Ishikawa (cell line): ENCODE data around the gene COP1.

Source experiments
- CEBPB ChIP-seq: IDR thresholded peaks from 2 replicates; pipeline ENCODE4 v1.6.1; 2012
- CREB1 ChIP-seq: IDR thresholded peaks from 2 replicates; pipeline ENCODE4 v1.6.1; 2012; ENCODE audit warnings: low read depth
- EGR1 ChIP-seq: IDR thresholded peaks from 2 replicates; pipeline ENCODE4 v1.6.1; 2012
- EP300 ChIP-seq: IDR thresholded peaks from 2 replicates; pipeline ENCODE4 v1.6.1; 2012; ENCODE audit warnings: borderline replicate concordance
- FOXM1 ChIP-seq: IDR thresholded peaks from 2 replicates; pipeline ENCODE4 v1.6.1; 2012; ENCODE audit warnings: low read depth, borderline replicate concordance
- MAX ChIP-seq: IDR thresholded peaks from 2 replicates; pipeline ENCODE4 v1.6.1; 2012
- NFIC ChIP-seq: IDR thresholded peaks from 2 replicates; pipeline ENCODE4 v1.6.1; 2012
- RAD21 ChIP-seq: IDR thresholded peaks from 2 replicates; pipeline ENCODE4 v1.6.1; 2012; ENCODE audit warnings: low read depth
- REST ChIP-seq: IDR thresholded peaks from 2 replicates; pipeline ENCODE4 v1.6.1; 2012; ENCODE audit warnings: low read depth, mild to moderate bottlenecking
- TAF1 ChIP-seq: IDR thresholded peaks from 2 replicates; pipeline ENCODE4 v1.6.1; 2012; ENCODE audit warnings: low read depth, mild to moderate bottlenecking
- TCF12 ChIP-seq: IDR thresholded peaks from 2 replicates; pipeline ENCODE4 v1.6.1; 2012; ENCODE audit warnings: low read depth
- TEAD4 ChIP-seq: IDR thresholded peaks from 2 replicates; pipeline ENCODE4 v1.6.1; 2012
- USF1 ChIP-seq: IDR thresholded peaks from 2 replicates; pipeline ENCODE4 v1.6.1; 2012
- YY1 ChIP-seq: IDR thresholded peaks from 2 replicates; pipeline ENCODE4 v1.6.1; 2012; ENCODE audit warnings: low read depth
- ZBTB7A ChIP-seq: IDR thresholded peaks from 2 replicates; pipeline ENCODE4 v1.6.1; 2012; ENCODE audit warnings: low read depth

Gene COP1

DNA sequence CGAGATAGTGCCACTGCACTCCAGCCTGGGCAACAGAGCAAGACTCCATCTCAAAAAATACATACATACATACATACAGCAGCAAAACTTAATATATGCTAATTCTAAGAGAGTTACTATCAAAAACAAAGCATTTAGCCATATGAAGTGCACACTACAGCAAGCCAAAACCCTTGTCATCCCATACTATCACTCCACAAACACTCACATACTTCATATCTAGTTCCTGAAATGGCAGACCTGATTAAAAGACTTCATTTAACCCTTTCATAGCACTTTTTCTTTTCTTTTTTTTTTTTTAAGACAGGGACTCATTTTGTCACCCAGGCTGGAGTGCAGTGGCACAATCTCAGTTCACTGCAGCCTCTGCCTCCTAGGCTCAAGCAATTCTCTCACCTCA lies 65.6 kb downstream of the COP1 start:
- TF ChIP-seq EGR1 (no peak), CREB1 (no peak), FOXM1 (no peak), MAX (no peak), USF1 (no peak), NFIC (no peak), TEAD4 (no peak), CEBPB (no peak), TAF1 (no peak), EP300 (no peak), ZBTB7A (no peak), RAD21 (no peak), YY1 (no peak), TCF12 (no peak), REST (no peak)

DNA sequence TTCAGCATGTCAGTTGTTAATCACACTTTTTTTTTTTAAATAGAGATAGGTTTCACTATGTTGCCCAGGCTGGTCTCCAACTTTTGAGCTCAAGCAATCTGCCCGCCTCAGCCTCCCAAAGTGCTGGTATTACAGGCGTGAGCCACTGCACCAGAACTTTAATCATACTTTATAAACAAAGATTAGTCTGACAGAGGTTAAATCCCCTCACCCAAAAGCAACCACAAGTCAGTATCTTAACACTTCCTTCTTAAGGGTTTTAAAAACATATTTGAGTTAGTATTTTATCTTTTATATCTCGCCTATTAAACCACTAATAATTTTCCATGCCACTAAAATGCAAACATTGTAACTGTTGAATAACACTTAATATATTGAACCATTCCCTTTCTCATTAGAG lies 70.2 kb downstream of the COP1 start:
- TF ChIP-seq NFIC (no peak), EGR1 (no peak), REST (no peak), TAF1 (no peak), FOXM1 (no peak), CREB1 (no peak), TCF12 (no peak), MAX (no peak), USF1 (no peak), ZBTB7A (no peak), RAD21 (no peak), TEAD4 (no peak), CEBPB (no peak), YY1 (no peak), EP300 (no peak)

DNA sequence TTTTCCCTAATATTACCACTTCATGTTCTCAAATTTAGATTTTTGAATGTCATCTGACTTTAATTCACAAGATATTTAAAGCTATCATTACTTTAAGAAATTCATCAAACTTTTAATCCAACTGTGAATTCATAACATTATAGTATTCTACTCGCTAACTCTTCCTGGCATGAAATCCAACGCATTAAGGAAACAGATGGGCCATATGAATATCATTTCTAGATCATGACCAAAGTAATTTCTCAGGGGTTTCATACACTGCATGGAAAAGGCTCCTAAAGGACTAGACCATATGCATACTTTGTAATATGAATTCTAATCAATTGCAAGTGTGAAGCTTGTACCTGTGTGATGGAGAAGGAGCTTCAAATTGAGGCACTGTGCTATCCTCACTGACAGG lies 72.4 kb downstream of the COP1 start:
- TF ChIP-seq MAX (no peak), NFIC (no peak), TEAD4 (no peak)

GRCh38 chr1:176122282-176122681 lies 84.8 kb downstream of the COP1 start:
- TF ChIP-seq REST: no peak
- TF ChIP-seq USF1: no peak
- no peak for TF ChIP-seq CEBPB
- no peak for TF ChIP-seq TEAD4
- TF ChIP-seq RAD21: no peak

DNA sequence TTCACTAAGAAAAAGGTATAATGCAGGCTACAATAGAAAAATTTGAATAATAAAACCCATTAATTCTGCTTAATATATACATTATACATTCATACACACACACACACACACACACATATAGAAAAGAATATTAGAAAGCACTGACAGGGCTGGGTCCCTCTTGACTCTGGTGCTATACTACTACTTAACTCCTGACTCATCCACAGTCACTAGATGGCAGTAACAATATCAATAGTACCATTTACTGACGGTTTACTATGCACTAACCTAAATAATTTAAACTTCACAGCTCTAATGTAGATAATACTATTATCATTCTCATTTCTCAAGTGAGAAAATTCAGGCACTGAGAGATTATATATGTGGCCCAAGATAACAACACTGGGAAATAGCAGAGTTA lies 87.5 kb downstream of the COP1 start:
- no peak for TF ChIP-seq RAD21
- no peak for TF ChIP-seq EGR1
- no peak for TF ChIP-seq YY1
- no peak for TF ChIP-seq ZBTB7A
